ENCODE data around the gene ADAM22.

DNA sequence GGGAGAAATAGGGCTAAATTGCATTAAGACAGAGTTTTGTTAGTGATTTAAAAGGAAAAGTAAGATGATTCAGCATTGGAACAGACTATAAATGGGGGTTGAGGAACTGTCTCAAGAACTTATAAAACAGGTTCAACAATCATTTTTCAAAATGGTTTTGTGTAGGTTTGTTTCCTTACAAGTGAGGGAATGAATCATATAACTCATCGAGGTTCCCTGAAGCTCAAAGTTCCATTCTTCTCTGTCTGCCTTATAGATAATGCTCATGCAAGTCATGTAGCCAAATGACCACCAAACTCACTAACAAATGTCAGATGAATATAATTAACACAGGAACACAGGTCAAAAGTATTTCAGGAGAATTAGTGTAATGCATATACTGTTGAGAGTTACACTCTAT is 27.7 kb downstream of the ADAM22 start:
- TF ChIP-seq, protein P1, sequence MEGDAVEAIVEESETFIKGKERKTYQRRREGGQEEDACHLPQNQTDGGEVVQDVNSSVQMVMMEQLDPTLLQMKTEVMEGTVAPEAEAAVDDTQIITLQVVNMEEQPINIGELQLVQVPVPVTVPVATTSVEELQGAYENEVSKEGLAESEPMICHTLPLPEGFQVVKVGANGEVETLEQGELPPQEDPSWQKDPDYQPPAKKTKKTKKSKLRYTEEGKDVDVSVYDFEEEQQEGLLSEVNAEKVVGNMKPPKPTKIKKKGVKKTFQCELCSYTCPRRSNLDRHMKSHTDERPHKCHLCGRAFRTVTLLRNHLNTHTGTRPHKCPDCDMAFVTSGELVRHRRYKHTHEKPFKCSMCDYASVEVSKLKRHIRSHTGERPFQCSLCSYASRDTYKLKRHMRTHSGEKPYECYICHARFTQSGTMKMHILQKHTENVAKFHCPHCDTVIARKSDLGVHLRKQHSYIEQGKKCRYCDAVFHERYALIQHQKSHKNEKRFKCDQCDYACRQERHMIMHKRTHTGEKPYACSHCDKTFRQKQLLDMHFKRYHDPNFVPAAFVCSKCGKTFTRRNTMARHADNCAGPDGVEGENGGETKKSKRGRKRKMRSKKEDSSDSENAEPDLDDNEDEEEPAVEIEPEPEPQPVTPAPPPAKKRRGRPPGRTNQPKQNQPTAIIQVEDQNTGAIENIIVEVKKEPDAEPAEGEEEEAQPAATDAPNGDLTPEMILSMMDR (conservative IDR thresholded peaks at IDR 0.05): no peak
- TF ChIP-seq EZH2 (IDR thresholded peaks at IDR 0.05; ENCODE audit: low read depth): no peak
